Measurements from ENCODE around the gene MYD88. TPM values are rescaled to one million over a fixed set of nuclear protein-coding genes. Genes with fewer than 3 reads are reported as not detected.

Gene MYD88
- total and polyA plus RNA-seq, 3 donors from 2014 or later, result 18.7 to 30.1 (median 22.3) TPM

GRCh38 chr3:38117748-38118420 lies 20.6 kb upstream of the MYD88 start:
- H3K4me1 ChIP-seq, result no peaks in the 10 kb centered on the region
- DNase-seq, result peak; percentile 73
- no peaks in the 10 kb centered on the region for H3K36me3 ChIP-seq (ENCODE audit: low read depth, missing control alignments)
- H3K4me3 ChIP-seq, result no peak overlapping the region
- TF ChIP-seq POLR2A (IDR thresholded peaks at IDR 0.05) (no peak), CTCF (IDR thresholded peaks at IDR 0.05) (peak; percentile 60 to 82 (median 65))
- H3K9me3 ChIP-seq, result no peaks in the 10 kb centered on the region
- no peaks in the 10 kb centered on the region for H3K27me3 ChIP-seq
- WGBS, 2 donors, result 62 to 75% methylated on average over 7 to 11 of the region's 11 CpGs
- no peak overlapping the region for H3K27ac ChIP-seq
- intact Hi-C loops (cut with DNase I; ENCODE audit: low total_unique reads), result no loop called here

GRCh38 chr3:38118421-38119247 lies 19.8 kb upstream of the MYD88 start:
- H3K36me3 ChIP-seq (ENCODE audit: low read depth, missing control alignments), result no peaks in the 10 kb centered on the region
- TF ChIP-seq POLR2A (IDR thresholded peaks at IDR 0.05) (no peak), CTCF (IDR thresholded peaks at IDR 0.05) (no peak)
- no peaks in the 10 kb centered on the region for H3K9me3 ChIP-seq
- no peak for DNase-seq
- intact Hi-C loops (cut with DNase I; ENCODE audit: low total_unique reads), result no loop called here
- H3K27me3 ChIP-seq, result no peaks in the 10 kb centered on the region
- H3K27ac ChIP-seq, result no peak overlapping the region
- H3K4me3 ChIP-seq, result no peak overlapping the region
- no peaks in the 10 kb centered on the region for H3K4me1 ChIP-seq
- 76 to 82% methylated on average over 11 to 13 of the region's 13 CpGs for WGBS, 2 donors

- intact Hi-C loops (cut with DNase I; ENCODE audit: low total_unique reads), result no loop called here
- no peaks in the 10 kb centered on the region for H3K27me3 ChIP-seq
- H3K36me3 ChIP-seq (ENCODE audit: low read depth, missing control alignments), result no peaks in the 10 kb centered on the region
- no peak for DNase-seq
- TF ChIP-seq CTCF (IDR thresholded peaks at IDR 0.05), result no peak
- TF ChIP-seq POLR2A (IDR thresholded peaks at IDR 0.05), result no peak
- no peaks in the 10 kb centered on the region for H3K9me3 ChIP-seq
- WGBS, 2 donors, result 97 to 100% methylated on average over 1 of the region's 1 CpG
- H3K27ac ChIP-seq, result no peak overlapping the region
- no peak overlapping the region for H3K4me3 ChIP-seq
- H3K4me1 ChIP-seq, result no peaks in the 10 kb centered on the region
These were observed 19.3 kb upstream of the MYD88 start for GRCh38 chr3:38119248-38119544.

GRCh38 chr3:38119821-38120692 lies 18.4 kb upstream of the MYD88 start:
- H3K9me3 ChIP-seq, result no peaks in the 10 kb centered on the region
- no peaks in the 10 kb centered on the region for H3K36me3 ChIP-seq (ENCODE audit: low read depth, missing control alignments)
- intact Hi-C loops (cut with DNase I; ENCODE audit: low total_unique reads), result no loop called here
- no peaks in the 10 kb centered on the region for H3K27me3 ChIP-seq
- TF ChIP-seq POLR2A (IDR thresholded peaks at IDR 0.05) (no peak), CTCF (IDR thresholded peaks at IDR 0.05) (no peak)
- H3K27ac ChIP-seq, result no peak overlapping the region
- H3K4me3 ChIP-seq, result no peak overlapping the region
- 62 to 89% methylated on average over 5 to 7 of the region's 7 CpGs for WGBS, 2 donors
- no peak for DNase-seq
- H3K4me1 ChIP-seq, result no peaks in the 10 kb centered on the region
